Uterus (tissue), 4 donors: ENCODE measurements around the gene ICE1. TPM values are rescaled to one million over a fixed set of nuclear protein-coding genes. Genes with fewer than 3 reads are reported as not detected.
A peak's percentile ranks its signal among the peaks of the same experiment; 100 is the strongest.
"Not testable (repeated sequence)": the region's sequence is repeated elsewhere in the genome, so short reads cannot be mapped to it uniquely, and the experiment has no call there.

Source experiments
- DNase-seq, 2 donors: peaks; one replicate each; pipeline ENCODE4 v3.0.0-alpha.2; 2019 to 2020
- H3K27ac ChIP-seq, 2 donors: fragments of 200-600 bp; sonication (generic); 1 replicate in 1 of 2; 2 replicates in 1 of 2; pipeline ENCODE4 v1.5.1; 2016 to 2018
- H3K27me3 ChIP-seq, 2 donors: fragments of 200-600 bp; sonication (generic); one replicate each; pipeline ENCODE4 v1.5.1; 2018 to 2019; ENCODE audit warnings: control low read depth in 1 of 2
- H3K36me3 ChIP-seq, 2 donors: fragments of 200-600 bp; sonication (generic); one replicate each; pipeline ENCODE4 v1.5.1; 2019; ENCODE audit warnings: control low read depth in 1 of 2
- H3K4me1 ChIP-seq, 2 donors: fragments of 200-600 bp; sonication (generic); one replicate each; pipeline ENCODE4 v1.5.1; 2018 to 2019; ENCODE audit warnings: control low read depth in 1 of 2
- H3K4me3 ChIP-seq, 2 donors: fragments of 200-600 bp; sonication (generic); 1 replicate in 1 of 2; 2 replicates in 1 of 2; pipeline ENCODE4 v1.5.1; 2018 to 2019; ENCODE audit warnings: mild to moderate bottlenecking in 1 of 2
- H3K9me3 ChIP-seq, 2 donors: fragments of 200-600 bp; sonication (generic); one replicate each; pipeline ENCODE4 v1.5.1; 2019; ENCODE audit warnings: control low read depth in 1 of 2
- POLR2A ChIP-seq, 2 donors: fragments of 450-650 bp; IDR thresholded peaks; one replicate each; pipeline ENCODE4 v1.6.1; 2016; ENCODE audit warnings: antibody characterized with exemption in 2 of 2, mild to moderate bottlenecking in 1 of 2, moderate library complexity in 1 of 2
- intact Hi-C: fragments of 100-400 bp; cut with DNase I; formaldehyde crosslinking; loops from one replicate; pipeline ENCODE4 v1.15.1; 2023; ENCODE audit warnings: low total_unique reads
- total RNA-seq, 4 donors: library from RNA; depleted of rRNA in 3 of 4; stranded (reverse); fragments of >200 nt in 3 of 4; gene quantifications; one replicate each; pipeline versions ENCODE4 v1.1.0 to v1.2.4, GENCODE V29; 2014 to 2023
- TF ChIP-seq, protein P1 (sequence below), 4 experiments: fragments of 200-600 bp in 2 of 4; fragments of 450-650 bp in 2 of 4; sonication (generic) in 2 of 4; IDR thresholded peaks; one replicate each; pipeline ENCODE4 v1.5.1; 2016 to 2019; ENCODE audit warnings: antibody characterized with exemption in 4 of 4, mild to moderate bottlenecking in 2 of 4, moderate library complexity in 1 of 4
- donor health status: DM: yes; HTN: yes; CAD: no.

The ICE1 gene
- total RNA-seq, 4 donors from 2014 or later: 23.2 to 218 (median 55.1) TPM

DNA sequence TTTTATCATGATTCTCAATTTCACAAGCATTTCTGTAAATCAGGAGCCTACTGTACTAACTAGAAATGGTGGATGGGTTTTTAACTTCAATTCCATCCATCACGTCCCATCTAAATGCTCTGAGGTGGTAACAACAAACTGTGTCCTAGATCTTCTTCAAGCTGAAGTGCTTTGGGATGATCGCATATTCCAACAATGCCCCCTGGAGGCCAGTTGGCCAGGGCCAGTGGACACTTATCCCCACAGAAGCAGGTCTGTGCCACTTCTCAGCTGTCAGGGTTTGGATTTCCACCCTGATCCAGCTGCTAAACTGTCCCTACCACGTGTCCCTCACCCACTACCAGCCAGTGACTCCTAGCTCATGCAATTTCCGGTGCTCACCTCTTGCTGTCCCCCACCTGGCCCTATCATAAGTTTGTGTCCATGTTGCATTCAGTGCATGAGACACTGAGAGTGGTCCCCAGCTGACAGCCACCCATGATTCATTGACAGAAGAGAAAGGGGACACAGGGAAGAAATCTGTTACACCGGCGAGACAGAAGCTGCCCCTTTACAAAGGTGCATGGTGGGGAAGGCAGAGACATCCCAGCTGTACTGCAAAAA, 28.0 kb upstream of the ICE1 start:
- TF ChIP-seq, protein P1, sequence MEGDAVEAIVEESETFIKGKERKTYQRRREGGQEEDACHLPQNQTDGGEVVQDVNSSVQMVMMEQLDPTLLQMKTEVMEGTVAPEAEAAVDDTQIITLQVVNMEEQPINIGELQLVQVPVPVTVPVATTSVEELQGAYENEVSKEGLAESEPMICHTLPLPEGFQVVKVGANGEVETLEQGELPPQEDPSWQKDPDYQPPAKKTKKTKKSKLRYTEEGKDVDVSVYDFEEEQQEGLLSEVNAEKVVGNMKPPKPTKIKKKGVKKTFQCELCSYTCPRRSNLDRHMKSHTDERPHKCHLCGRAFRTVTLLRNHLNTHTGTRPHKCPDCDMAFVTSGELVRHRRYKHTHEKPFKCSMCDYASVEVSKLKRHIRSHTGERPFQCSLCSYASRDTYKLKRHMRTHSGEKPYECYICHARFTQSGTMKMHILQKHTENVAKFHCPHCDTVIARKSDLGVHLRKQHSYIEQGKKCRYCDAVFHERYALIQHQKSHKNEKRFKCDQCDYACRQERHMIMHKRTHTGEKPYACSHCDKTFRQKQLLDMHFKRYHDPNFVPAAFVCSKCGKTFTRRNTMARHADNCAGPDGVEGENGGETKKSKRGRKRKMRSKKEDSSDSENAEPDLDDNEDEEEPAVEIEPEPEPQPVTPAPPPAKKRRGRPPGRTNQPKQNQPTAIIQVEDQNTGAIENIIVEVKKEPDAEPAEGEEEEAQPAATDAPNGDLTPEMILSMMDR (IDR thresholded peaks at IDR 0.05): peak; percentile 53 to 59 (median 54)
- H3K36me3 ChIP-seq, H3K4me1 ChIP-seq, H3K27ac ChIP-seq, H3K4me3 ChIP-seq, intact Hi-C loops, H3K9me3 ChIP-seq, H3K27me3 ChIP-seq: not testable (repeated sequence)
- DNase-seq: peak; percentile 59 to 66

DNA sequence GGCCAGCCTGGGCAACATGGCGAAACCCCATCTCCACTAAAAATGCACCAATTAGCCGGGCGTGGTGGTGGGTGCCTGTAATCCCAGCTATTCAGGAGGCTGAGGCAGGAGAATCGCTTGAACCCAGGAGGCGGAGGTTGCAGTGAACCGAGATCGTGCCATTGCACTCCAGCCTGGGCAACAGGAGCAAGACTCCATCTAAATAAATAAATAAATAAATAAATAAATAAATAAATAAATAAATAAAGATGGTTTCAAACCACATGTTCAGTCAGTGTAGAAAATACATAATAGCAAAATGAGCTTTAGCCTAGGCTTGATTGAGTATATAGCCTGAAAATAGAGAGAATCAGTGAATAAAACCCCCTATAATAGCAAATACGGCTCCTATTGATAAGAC, 27.4 kb upstream of the ICE1 start:
- H3K27ac ChIP-seq, DNase-seq, H3K9me3 ChIP-seq, H3K27me3 ChIP-seq, H3K4me3 ChIP-seq, H3K36me3 ChIP-seq, H3K4me1 ChIP-seq, intact Hi-C loops: not testable (repeated sequence)

DNA sequence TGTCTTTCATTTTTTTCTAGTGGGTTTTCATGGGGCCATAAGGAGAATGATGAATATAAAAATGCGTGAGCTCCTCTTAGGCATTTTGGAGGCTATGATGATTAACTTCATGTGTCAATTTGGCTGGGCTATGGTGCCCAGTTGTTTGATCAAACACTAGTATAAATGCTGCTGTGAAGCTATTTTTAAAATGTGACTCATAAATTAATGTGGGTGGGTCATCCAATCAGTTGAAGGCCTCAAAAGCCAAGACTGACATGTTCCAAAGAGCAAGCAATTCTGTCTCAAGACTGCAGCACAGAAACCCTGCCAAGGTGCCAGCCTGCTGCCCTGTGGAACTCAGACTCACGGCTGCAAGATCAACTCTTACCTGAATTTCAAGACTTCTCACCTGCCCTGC, 24.4 kb upstream of the ICE1 start:
- H3K4me3 ChIP-seq: no peak overlapping the region
- H3K27ac ChIP-seq: no peak overlapping the region
- no peaks in the 10 kb centered on the region for H3K9me3 ChIP-seq
- H3K4me1 ChIP-seq: no peaks in the 10 kb centered on the region
- H3K27me3 ChIP-seq: no peaks in the 10 kb centered on the region
- intact Hi-C loops: no loop called here
- TF ChIP-seq, protein P1 (IDR thresholded peaks at IDR 0.05): no peak
- TF ChIP-seq POLR2A (IDR thresholded peaks at IDR 0.05): no peak
- no peak for DNase-seq
- H3K36me3 ChIP-seq: no peaks in the 10 kb centered on the region

DNA sequence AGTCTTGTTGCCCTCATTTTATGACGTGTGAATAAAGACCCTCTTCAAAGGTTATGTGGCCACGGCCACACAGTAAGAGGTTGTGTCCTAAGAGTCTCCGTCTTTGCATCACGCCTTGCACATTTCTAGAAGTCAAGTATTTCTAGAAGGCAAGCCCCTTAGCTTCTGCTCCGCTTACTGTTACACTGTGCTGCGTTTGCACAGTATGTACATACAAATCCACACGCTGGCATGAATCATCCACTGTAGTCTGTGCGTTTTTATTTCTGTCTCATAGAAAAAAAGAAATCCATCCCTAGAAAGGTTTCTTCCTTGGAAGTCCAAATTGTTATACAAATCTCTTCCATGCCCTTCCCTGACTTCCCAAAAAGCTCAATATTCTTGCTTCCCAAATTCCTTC, 21.4 kb upstream of the ICE1 start:
- Histone ChIP-seq H3K27me3 (no peaks in the 10 kb centered on the region), H3K27ac (no peak overlapping the region), H3K36me3 (no peaks in the 10 kb centered on the region), H3K4me3 (no peak overlapping the region), H3K4me1 (no peaks in the 10 kb centered on the region), H3K9me3 (no peaks in the 10 kb centered on the region)
- DNase-seq: no peak
- TF ChIP-seq, protein P1 (IDR thresholded peaks at IDR 0.05): no peak
- no peak for TF ChIP-seq POLR2A (IDR thresholded peaks at IDR 0.05)
- intact Hi-C loops: no loop called here

DNA sequence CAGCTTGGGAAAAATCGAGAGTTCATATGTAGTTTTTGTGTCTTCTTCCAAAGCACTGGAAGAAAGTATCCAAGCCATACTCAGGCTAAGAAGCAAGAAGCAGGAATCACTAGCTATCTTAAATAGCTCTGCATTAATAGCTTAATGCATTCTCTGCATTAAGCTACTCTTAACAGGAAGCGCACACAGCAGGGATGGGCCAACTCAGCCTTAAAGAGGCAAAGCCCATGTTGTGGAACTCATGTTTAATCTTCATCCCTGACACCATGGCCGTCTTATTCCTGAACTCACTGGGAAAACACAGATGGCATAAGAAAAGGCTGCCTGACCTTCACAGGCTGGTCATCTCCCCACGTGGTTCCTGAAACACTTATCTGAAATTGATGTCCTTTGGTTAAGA, 18.7 kb upstream of the ICE1 start:
- TF ChIP-seq, protein P1 (IDR thresholded peaks at IDR 0.05): no peak
- TF ChIP-seq POLR2A (IDR thresholded peaks at IDR 0.05): no peak
- no peaks in the 10 kb centered on the region for H3K36me3 ChIP-seq
- no peaks in the 10 kb centered on the region for H3K4me1 ChIP-seq
- H3K27ac ChIP-seq: no peak overlapping the region
- no peak for DNase-seq
- H3K9me3 ChIP-seq: no peaks in the 10 kb centered on the region
- intact Hi-C loops: no loop called here
- no peak overlapping the region for H3K4me3 ChIP-seq
- no peaks in the 10 kb centered on the region for H3K27me3 ChIP-seq

DNA sequence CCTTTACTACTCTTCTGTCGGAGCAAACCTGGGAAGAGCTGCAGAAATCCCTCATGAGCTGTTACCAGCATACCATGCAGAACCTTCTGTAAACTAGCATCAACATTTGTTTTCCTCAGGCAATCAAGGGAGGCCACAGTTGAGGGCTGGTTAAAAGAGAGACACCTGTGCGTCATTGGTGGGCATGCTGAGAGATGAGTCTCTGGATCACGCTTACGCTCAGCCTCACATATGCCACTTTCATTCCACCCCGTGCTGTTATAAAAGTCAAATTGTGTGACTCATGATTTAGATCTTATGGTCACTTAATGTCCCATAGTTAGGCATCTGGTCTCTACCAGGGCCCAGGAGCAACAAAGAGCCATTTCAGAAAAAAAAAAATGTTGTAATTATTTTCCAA, 18.1 kb upstream of the ICE1 start:
- no peak overlapping the region for H3K4me3 ChIP-seq
- H3K9me3 ChIP-seq: no peaks in the 10 kb centered on the region
- no peaks in the 10 kb centered on the region for H3K27me3 ChIP-seq
- intact Hi-C loops: no loop called here
- no peaks in the 10 kb centered on the region for H3K4me1 ChIP-seq
- no peak for DNase-seq
- no peak for TF ChIP-seq POLR2A (IDR thresholded peaks at IDR 0.05)
- TF ChIP-seq, protein P1 (IDR thresholded peaks at IDR 0.05): no peak
- no peak overlapping the region for H3K27ac ChIP-seq
- H3K36me3 ChIP-seq: no peaks in the 10 kb centered on the region
